ENCODE data around the gene PDGFC.
"Not testable (repeated sequence)": the region's sequence is repeated elsewhere in the genome, so short reads cannot be mapped to it uniquely, and the experiment has no call there.

Gene PDGFC

DNA sequence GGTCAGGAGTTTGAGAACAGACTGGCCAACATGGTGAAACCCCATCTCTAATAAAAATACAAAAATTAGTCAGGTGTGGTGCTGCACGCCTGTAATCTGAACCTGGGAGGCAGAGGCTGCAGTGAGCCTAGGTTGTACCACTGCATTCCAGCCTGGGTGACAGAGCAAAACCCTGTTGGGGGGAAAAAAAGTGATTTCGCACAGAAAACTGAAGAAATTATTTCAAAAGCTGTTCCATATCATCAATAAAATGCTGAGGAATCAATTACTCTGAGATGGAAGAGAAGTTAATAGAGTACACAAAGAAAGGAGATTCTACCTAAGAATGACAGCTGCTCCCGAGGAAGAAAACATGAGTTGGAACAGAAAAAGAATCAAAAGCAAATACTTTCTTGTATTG lies 95.9 kb downstream of the PDGFC start:
- H3K36me3 ChIP-seq (ENCODE audit: control insufficient read depth, insufficient read depth, low read length), result no peaks in the 10 kb centered on the region
- WGBS, 2 experiments (ENCODE audit: insufficient coverage in 2 of 2), result 71% methylated on average over 1 of the region's 3 CpGs; no CpG with 5 or more reads in 1 of the 2 experiments
- H3K9me3 ChIP-seq (ENCODE audit: control insufficient read depth, low read length), result no peaks in the 10 kb centered on the region
- no peaks in the 10 kb centered on the region for H3K4me1 ChIP-seq (ENCODE audit: control insufficient read depth, insufficient read depth, low read length, poor library complexity, severe bottlenecking)
- no peak overlapping the region for H3K4me3 ChIP-seq (ENCODE audit: extremely low read depth, insufficient read depth, low read length, poor library complexity, severe bottlenecking)
- H3K27ac ChIP-seq (ENCODE audit: low read depth, low read length, severe bottlenecking), result no peak overlapping the region

DNA sequence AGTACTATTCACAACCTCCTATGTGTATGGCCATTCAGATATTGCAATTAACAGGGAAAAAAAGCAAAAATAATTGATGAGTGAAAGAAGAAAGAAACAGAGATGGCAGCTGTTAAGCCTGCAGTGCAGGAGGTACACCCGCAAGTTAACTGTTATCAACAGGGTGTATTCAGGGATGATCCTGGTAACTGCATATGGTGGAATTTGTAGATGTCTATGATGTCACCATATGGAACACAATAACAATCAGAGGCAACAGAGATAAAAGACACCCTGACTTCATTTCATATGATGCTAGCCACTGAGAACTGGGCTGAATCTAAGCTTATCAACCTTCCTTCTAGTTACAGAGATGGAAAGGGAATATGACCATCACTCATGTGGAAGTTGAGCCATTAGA lies 96.5 kb downstream of the PDGFC start:
- H3K27ac ChIP-seq (ENCODE audit: low read depth, low read length, severe bottlenecking), result no peak overlapping the region
- H3K9me3 ChIP-seq (ENCODE audit: control insufficient read depth, low read length), result no peaks in the 10 kb centered on the region
- WGBS, 2 experiments (ENCODE audit: insufficient coverage in 2 of 2), result 71% methylated on average over 1 of the region's 1 CpG; no CpG with 5 or more reads in 1 of the 2 experiments
- no peaks in the 10 kb centered on the region for H3K4me1 ChIP-seq (ENCODE audit: control insufficient read depth, insufficient read depth, low read length, poor library complexity, severe bottlenecking)
- H3K36me3 ChIP-seq (ENCODE audit: control insufficient read depth, insufficient read depth, low read length), result no peaks in the 10 kb centered on the region
- no peak overlapping the region for H3K4me3 ChIP-seq (ENCODE audit: extremely low read depth, insufficient read depth, low read length, poor library complexity, severe bottlenecking)

DNA sequence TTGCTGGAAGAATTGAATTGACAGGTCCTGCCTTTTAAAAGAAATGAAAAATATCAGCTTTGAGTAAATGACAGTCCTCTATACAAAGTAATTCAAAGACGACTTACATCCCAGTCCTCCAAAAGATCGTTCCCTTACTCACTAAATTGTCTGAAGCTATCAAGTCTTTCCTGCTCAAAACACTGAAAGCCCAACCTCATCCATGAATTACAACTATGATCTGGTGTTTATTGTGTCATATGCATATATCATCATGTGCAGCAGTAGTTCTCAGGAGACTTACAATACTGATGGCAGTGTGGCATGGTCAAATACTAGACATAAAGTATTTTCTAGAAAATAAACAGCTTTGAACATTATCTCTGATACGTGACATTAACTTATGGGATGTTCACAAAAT lies 97.8 kb downstream of the PDGFC start:
- Histone ChIP-seq H3K9me3 (ENCODE audit: control insufficient read depth, low read length) (no peaks in the 10 kb centered on the region), H3K27ac (ENCODE audit: low read depth, low read length, severe bottlenecking) (no peak overlapping the region), H3K4me1 (ENCODE audit: control insufficient read depth, insufficient read depth, low read length, poor library complexity, severe bottlenecking) (no peaks in the 10 kb centered on the region), H3K36me3 (ENCODE audit: control insufficient read depth, insufficient read depth, low read length) (no peaks in the 10 kb centered on the region), H3K4me3 (ENCODE audit: extremely low read depth, insufficient read depth, low read length, poor library complexity, severe bottlenecking) (no peak overlapping the region)
- 80 to 100% methylated on average over 1 to 2 of the region's 3 CpGs for WGBS, 2 experiments (ENCODE audit: insufficient coverage in 2 of 2)

DNA sequence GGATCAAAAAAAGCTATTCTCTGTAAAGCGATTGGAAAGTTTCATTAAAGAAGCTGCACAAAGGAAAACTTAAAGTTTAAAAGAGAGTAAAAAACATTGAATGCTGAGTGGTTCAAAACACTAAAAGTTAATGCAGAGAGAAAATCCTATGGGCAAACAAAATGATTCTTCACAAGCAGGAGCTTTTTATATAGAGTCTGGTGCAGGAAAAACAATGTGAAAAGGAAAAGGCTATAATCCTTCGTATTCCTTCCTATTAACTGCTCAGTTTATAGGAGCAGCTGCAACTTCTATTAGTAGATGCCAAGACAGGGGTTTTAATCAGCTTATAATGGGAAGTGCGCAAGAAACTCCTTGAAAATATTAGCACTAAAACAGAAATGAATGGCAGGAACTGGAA lies 100.7 kb downstream of the PDGFC start:
- WGBS, 2 experiments (ENCODE audit: insufficient coverage in 2 of 2), result 100% methylated on average over 1 of the region's 3 CpGs
- H3K9me3 ChIP-seq (ENCODE audit: control insufficient read depth, low read length), result no peaks in the 10 kb centered on the region
- no peaks in the 10 kb centered on the region for H3K4me1 ChIP-seq (ENCODE audit: control insufficient read depth, insufficient read depth, low read length, poor library complexity, severe bottlenecking)
- H3K36me3 ChIP-seq (ENCODE audit: control insufficient read depth, insufficient read depth, low read length), result no peaks in the 10 kb centered on the region
- no peak overlapping the region for H3K4me3 ChIP-seq (ENCODE audit: extremely low read depth, insufficient read depth, low read length, poor library complexity, severe bottlenecking)
- no peak overlapping the region for H3K27ac ChIP-seq (ENCODE audit: low read depth, low read length, severe bottlenecking)

- H3K27ac ChIP-seq (ENCODE audit: low read depth, low read length, severe bottlenecking), result no peak overlapping the region
- 100% methylated on average over 1 of the region's 1 CpG; no CpG with 5 or more reads in 1 of the 2 experiments for WGBS, 2 experiments (ENCODE audit: insufficient coverage in 2 of 2)
- H3K4me3 ChIP-seq (ENCODE audit: extremely low read depth, insufficient read depth, low read length, poor library complexity, severe bottlenecking), result no peak overlapping the region
Observed at GRCh38 chr4:156870131-156870530, 101.5 kb downstream of the PDGFC start.

DNA sequence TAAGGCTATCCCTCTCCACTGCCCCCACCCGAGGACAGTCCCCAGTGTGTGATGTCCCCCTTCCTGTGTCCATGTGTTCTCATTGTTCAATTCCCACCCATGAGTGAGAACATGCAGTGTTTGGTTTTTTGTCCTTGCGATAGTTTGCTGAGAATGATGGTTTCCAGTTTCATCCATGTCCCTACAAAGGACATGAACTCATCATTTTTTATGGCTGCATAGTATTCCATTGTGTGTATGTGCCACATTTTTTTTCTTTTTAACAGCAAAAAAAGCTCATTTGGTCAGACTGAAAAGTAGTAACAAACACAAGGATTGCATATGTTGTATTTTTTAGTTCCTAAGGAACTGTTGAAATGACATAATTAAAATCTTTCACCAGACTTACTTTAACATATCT lies 105.5 kb downstream of the PDGFC start:
- H3K36me3 ChIP-seq (ENCODE audit: control insufficient read depth, insufficient read depth, low read length); H3K9me3 ChIP-seq (ENCODE audit: control insufficient read depth, low read length); H3K27ac ChIP-seq (ENCODE audit: low read depth, low read length, severe bottlenecking); H3K4me3 ChIP-seq (ENCODE audit: extremely low read depth, insufficient read depth, low read length, poor library complexity, severe bottlenecking); H3K4me1 ChIP-seq (ENCODE audit: control insufficient read depth, insufficient read depth, low read length, poor library complexity, severe bottlenecking): not testable (repeated sequence)
- WGBS, 2 experiments (ENCODE audit: insufficient coverage in 2 of 2), result no CpG with 5 or more reads among the region's 2 CpGs

More at GRCh38 chr4:156870131-156870530, 101.5 kb downstream of the PDGFC start:
- Histone ChIP-seq H3K9me3 (ENCODE audit: control insufficient read depth, low read length) (no peaks in the 10 kb centered on the region), H3K4me1 (ENCODE audit: control insufficient read depth, insufficient read depth, low read length, poor library complexity, severe bottlenecking) (no peaks in the 10 kb centered on the region), H3K36me3 (ENCODE audit: control insufficient read depth, insufficient read depth, low read length) (no peaks in the 10 kb centered on the region)

- H3K9me3 ChIP-seq (ENCODE audit: control insufficient read depth, low read length), result no peaks in the 10 kb centered on the region
- no peaks in the 10 kb centered on the region for H3K36me3 ChIP-seq (ENCODE audit: control insufficient read depth, insufficient read depth, low read length)
- no peaks in the 10 kb centered on the region for H3K4me1 ChIP-seq (ENCODE audit: control insufficient read depth, insufficient read depth, low read length, poor library complexity, severe bottlenecking)
- H3K27ac ChIP-seq (ENCODE audit: low read depth, low read length, severe bottlenecking), result no peak overlapping the region
- WGBS, 2 experiments (ENCODE audit: insufficient coverage in 2 of 2), result 67% methylated on average over 1 of the region's 2 CpGs; no CpG with 5 or more reads in 1 of the 2 experiments
- no peak overlapping the region for H3K4me3 ChIP-seq (ENCODE audit: extremely low read depth, insufficient read depth, low read length, poor library complexity, severe bottlenecking)
Observed at GRCh38 chr4:156865451-156865850, 106.1 kb downstream of the PDGFC start.

- Histone ChIP-seq H3K36me3 (ENCODE audit: control insufficient read depth, insufficient read depth, low read length) (no peaks in the 10 kb centered on the region), H3K27ac (ENCODE audit: low read depth, low read length, severe bottlenecking) (no peak overlapping the region), H3K4me1 (ENCODE audit: control insufficient read depth, insufficient read depth, low read length, poor library complexity, severe bottlenecking) (no peaks in the 10 kb centered on the region), H3K9me3 (ENCODE audit: control insufficient read depth, low read length) (no peaks in the 10 kb centered on the region), H3K4me3 (ENCODE audit: extremely low read depth, insufficient read depth, low read length, poor library complexity, severe bottlenecking) (no peak overlapping the region)
- WGBS, 2 experiments (ENCODE audit: insufficient coverage in 2 of 2), result no CpG with 5 or more reads among the region's 3 CpGs
Observed at GRCh38 chr4:156858071-156858470, 113.5 kb downstream of the PDGFC start.

- no peaks in the 10 kb centered on the region for H3K36me3 ChIP-seq (ENCODE audit: control insufficient read depth, insufficient read depth, low read length)
- WGBS, 2 experiments (ENCODE audit: insufficient coverage in 2 of 2), result 91 to 93% methylated on average over 5 of the region's 5 CpGs
- H3K4me1 ChIP-seq (ENCODE audit: control insufficient read depth, insufficient read depth, low read length, poor library complexity, severe bottlenecking), result no peaks in the 10 kb centered on the region
- no peak overlapping the region for H3K4me3 ChIP-seq (ENCODE audit: extremely low read depth, insufficient read depth, low read length, poor library complexity, severe bottlenecking)
- H3K27ac ChIP-seq (ENCODE audit: low read depth, low read length, severe bottlenecking), result no peak overlapping the region
- peaks cover 45% of the 10 kb centered on the region for H3K9me3 ChIP-seq (ENCODE audit: control insufficient read depth, low read length)
Observed at GRCh38 chr4:156838761-156839160, 132.8 kb downstream of the PDGFC start.

- WGBS, 2 experiments (ENCODE audit: insufficient coverage in 2 of 2), result 100% methylated on average over 2 of the region's 2 CpGs
- no peaks in the 10 kb centered on the region for H3K36me3 ChIP-seq (ENCODE audit: control insufficient read depth, insufficient read depth, low read length)
- H3K4me1 ChIP-seq (ENCODE audit: control insufficient read depth, insufficient read depth, low read length, poor library complexity, severe bottlenecking), result no peaks in the 10 kb centered on the region
- H3K9me3 ChIP-seq (ENCODE audit: control insufficient read depth, low read length), result peaks cover 45% of the 10 kb centered on the region
- no peak overlapping the region for H3K27ac ChIP-seq (ENCODE audit: low read depth, low read length, severe bottlenecking)
- H3K4me3 ChIP-seq (ENCODE audit: extremely low read depth, insufficient read depth, low read length, poor library complexity, severe bottlenecking), result no peak overlapping the region
Observed at GRCh38 chr4:156837625-156838345, 133.8 kb downstream of the PDGFC start.

GRCh38 chr4:156832886-156833285 lies 138.7 kb downstream of the PDGFC start:
- Histone ChIP-seq H3K9me3 (ENCODE audit: control insufficient read depth, low read length) (peaks cover 8% of the 10 kb centered on the region), H3K4me3 (ENCODE audit: extremely low read depth, insufficient read depth, low read length, poor library complexity, severe bottlenecking) (no peak overlapping the region), H3K4me1 (ENCODE audit: control insufficient read depth, insufficient read depth, low read length, poor library complexity, severe bottlenecking) (no peaks in the 10 kb centered on the region), H3K36me3 (ENCODE audit: control insufficient read depth, insufficient read depth, low read length) (no peaks in the 10 kb centered on the region), H3K27ac (ENCODE audit: low read depth, low read length, severe bottlenecking) (no peak overlapping the region)
- WGBS, 2 experiments (ENCODE audit: insufficient coverage in 2 of 2), result no CpG with 5 or more reads among the region's 3 CpGs
